Astrocyte (in vitro differentiated cells and primary cell): Measurements from ENCODE around the gene KIF15. TPM values are rescaled to one million over a fixed set of nuclear protein-coding genes. Genes with fewer than 3 reads are reported as not detected.

ENCODE experiments used
- DNase-seq: peaks from one replicate; pipeline ENCODE4 v3.0.0-alpha.2; 2010; ENCODE audit warnings: low read depth
- FAIRE-seq: peaks from 2 replicates; lab custom pipeline; 2011; peaks lifted over from hg19 to GRCh38; lab: Jason Lieb, UNC
- H2AFZ ChIP-seq: 2 replicates; pipeline ENCODE4 v1.6.0; 2012; ENCODE audit warnings: low read depth, low read length, inconsistent platforms
- H3K27ac ChIP-seq: 2 replicates; pipeline ENCODE4 v1.5.1; 2011; ENCODE audit warnings: low read depth, low read length, inconsistent platforms
- H3K27me3 ChIP-seq: 2 replicates; pipeline ENCODE4 v1.6.0; 2011; ENCODE audit warnings: low read length, inconsistent platforms; ENCODE audit not compliant: insufficient read depth
- H3K36me3 ChIP-seq: 2 replicates; pipeline ENCODE4 v1.5.1; 2011; ENCODE audit warnings: low read length, inconsistent platforms; ENCODE audit not compliant: insufficient read depth
- H3K4me1 ChIP-seq: 2 replicates; pipeline ENCODE4 v1.5.1; 2011; ENCODE audit warnings: low read length, inconsistent platforms; ENCODE audit not compliant: insufficient read depth
- H3K4me2 ChIP-seq: 2 replicates; pipeline ENCODE4 v1.6.0; 2012; ENCODE audit warnings: low read length, inconsistent platforms
- H3K4me3 ChIP-seq: 2 replicates; pipeline ENCODE4 v1.5.1; 2011; ENCODE audit warnings: low read depth, mild to moderate bottlenecking, low read length, inconsistent platforms; ENCODE audit not compliant: insufficient read depth
- H3K79me2 ChIP-seq: 2 replicates; pipeline ENCODE4 v1.6.0; 2012; ENCODE audit warnings: mild to moderate bottlenecking, low read length, inconsistent platforms; ENCODE audit not compliant: insufficient read depth
- H3K9ac ChIP-seq: 2 replicates; pipeline ENCODE4 v1.6.0; 2012; ENCODE audit warnings: mild to moderate bottlenecking, low read length, inconsistent platforms
- H3K9me3 ChIP-seq: 2 replicates; pipeline ENCODE4 v1.5.1; 2012; ENCODE audit warnings: low read depth, mild to moderate bottlenecking, low read length, inconsistent platforms; ENCODE audit not compliant: insufficient read depth
- H4K20me1 ChIP-seq: 2 replicates; pipeline ENCODE4 v1.6.0; 2012; ENCODE audit warnings: low read length, inconsistent platforms; ENCODE audit not compliant: insufficient read depth
- H3K27ac Mint-ChIP-seq: one replicate; pipeline ENCODE4 v1.8.0; 2021; ENCODE audit warnings: mild to moderate bottlenecking, mixed read lengths; ENCODE audit not compliant: unreplicated experiment
- H3K27me3 Mint-ChIP-seq: one replicate; pipeline ENCODE4 v1.8.0; 2021; ENCODE audit warnings: low read depth, mixed read lengths; ENCODE audit not compliant: unreplicated experiment
- H3K36me3 Mint-ChIP-seq: one replicate; pipeline ENCODE4 v1.8.0; 2021; ENCODE audit warnings: low read depth, mixed read lengths; ENCODE audit not compliant: unreplicated experiment
- H3K4me1 Mint-ChIP-seq: one replicate; pipeline ENCODE4 v1.8.0; 2021; ENCODE audit warnings: low read depth, mixed read lengths; ENCODE audit not compliant: unreplicated experiment
- H3K4me3 Mint-ChIP-seq: one replicate; pipeline ENCODE4 v1.8.0; 2021; ENCODE audit warnings: mild to moderate bottlenecking, moderate library complexity, mixed read lengths; ENCODE audit not compliant: unreplicated experiment
- H3K9me3 Mint-ChIP-seq: one replicate; pipeline ENCODE4 v1.8.0; 2021; ENCODE audit warnings: mild to moderate bottlenecking, mixed read lengths; ENCODE audit not compliant: unreplicated experiment
- CTCF ChIP-seq: IDR thresholded peaks from 2 replicates; pipeline ENCODE4 v1.5.1; 2011; ENCODE audit warnings: low read depth, mild to moderate bottlenecking, inconsistent platforms, low read length, moderate library complexity; ENCODE audit not compliant: insufficient read depth
- EZH2 ChIP-seq: IDR thresholded peaks from 2 replicates; pipeline ENCODE4 v1.6.1; 2012; ENCODE audit warnings: mild to moderate bottlenecking, low read length, inconsistent platforms; ENCODE audit not compliant: insufficient read depth
- total RNA-seq: library from RNA; stranded (reverse); gene quantifications from 2 replicates; pipeline ENCODE4 v1.2.1, GENCODE V29; 2021

The KIF15 gene
- total RNA-seq, 1 donor from 2014 or later = 1.5 TPM

- peaks cover 21% of the 10 kb centered on the region for H3K4me1 Mint-ChIP-seq
- H3K4me3 Mint-ChIP-seq = no peak overlapping the region
- no peak overlapping the region for H3K27ac Mint-ChIP-seq
- FAIRE-seq (no peak), DNase-seq (no peak)
- Histone ChIP-seq H3K27me3 (no peaks in the 10 kb centered on the region), H3K27ac (no peak overlapping the region), H3K9me3 (no peaks in the 10 kb centered on the region), H3K4me1 (peaks cover 14% of the 10 kb centered on the region), H3K4me2 (no peak overlapping the region), H2AFZ (no peak overlapping the region), H3K9ac (no peak overlapping the region), H4K20me1 (no peaks in the 10 kb centered on the region), H3K79me2 (no peaks in the 10 kb centered on the region), H3K36me3 (no peaks in the 10 kb centered on the region), H3K4me3 (no peak overlapping the region)
- TF ChIP-seq CTCF (no peak), EZH2 (no peak)
- H3K9me3 Mint-ChIP-seq = peaks cover 5% of the 10 kb centered on the region
- H3K36me3 Mint-ChIP-seq = no peaks in the 10 kb centered on the region
- peaks cover 2% of the 10 kb centered on the region for H3K27me3 Mint-ChIP-seq
Observed at GRCh38 chr3:44896440-44896839, 134.8 kb downstream of the KIF15 start.

- Histone ChIP-seq H4K20me1 (no peaks in the 10 kb centered on the region), H3K4me2 (no peak overlapping the region), H2AFZ (no peak overlapping the region), H3K4me1 (no peaks in the 10 kb centered on the region), H3K9me3 (no peaks in the 10 kb centered on the region), H3K4me3 (no peak overlapping the region), H3K27me3 (no peaks in the 10 kb centered on the region), H3K9ac (no peak overlapping the region), H3K27ac (no peak overlapping the region), H3K79me2 (no peaks in the 10 kb centered on the region), H3K36me3 (no peaks in the 10 kb centered on the region)
- DNase-seq = no peak
- no peak for TF ChIP-seq EZH2
- no peak for TF ChIP-seq CTCF
- FAIRE-seq = no peak
- no peaks in the 10 kb centered on the region for H3K36me3 Mint-ChIP-seq
- no peak overlapping the region for H3K27ac Mint-ChIP-seq
- no peak overlapping the region for H3K4me3 Mint-ChIP-seq
- H3K27me3 Mint-ChIP-seq = peaks cover 2% of the 10 kb centered on the region
- H3K9me3 Mint-ChIP-seq = peaks cover 2% of the 10 kb centered on the region
- peaks cover 14% of the 10 kb centered on the region for H3K4me1 Mint-ChIP-seq
Observed at GRCh38 chr3:44899683-44900367, 138.2 kb downstream of the KIF15 start.

DNA sequence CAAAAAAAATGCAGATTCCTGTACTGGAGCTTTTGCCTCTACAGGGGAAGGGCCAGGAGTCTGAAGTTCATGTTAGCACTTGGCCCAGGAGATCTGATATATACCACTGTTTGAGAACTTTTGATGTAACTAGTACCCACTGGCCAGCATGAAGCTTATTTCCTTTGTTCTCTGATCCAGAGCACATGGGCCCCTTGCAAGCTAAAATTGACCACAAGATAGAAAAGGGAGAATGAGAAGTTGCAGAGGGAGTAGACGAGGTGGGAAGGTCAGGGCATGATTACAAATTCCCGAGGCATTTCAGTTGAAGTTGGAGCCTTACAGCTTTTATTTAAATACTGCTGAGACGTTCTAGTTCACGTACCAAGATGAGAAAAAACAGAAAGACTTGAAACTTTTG is 141.0 kb downstream of the KIF15 start:
- Mint-ChIP-seq H3K4me1 (peaks cover 13% of the 10 kb centered on the region), H3K36me3 (no peaks in the 10 kb centered on the region), H3K27me3 (peaks cover 4% of the 10 kb centered on the region), H3K4me3 (no peak overlapping the region), H3K27ac (no peak overlapping the region), H3K9me3 (peaks cover 4% of the 10 kb centered on the region)
- no peaks in the 10 kb centered on the region for H4K20me1 ChIP-seq
- no peaks in the 10 kb centered on the region for H3K4me1 ChIP-seq
- no peaks in the 10 kb centered on the region for H3K27me3 ChIP-seq
- no peaks in the 10 kb centered on the region for H3K79me2 ChIP-seq
- DNase-seq (no peak), FAIRE-seq (no peak)
- TF ChIP-seq EZH2 (no peak), CTCF (no peak)
- no peak overlapping the region for H3K4me2 ChIP-seq
- H3K27ac ChIP-seq = no peak overlapping the region
- H3K36me3 ChIP-seq = no peaks in the 10 kb centered on the region
- no peak overlapping the region for H3K9ac ChIP-seq
- H3K4me3 ChIP-seq = no peak overlapping the region
- peaks cover 3% of the 10 kb centered on the region for H3K9me3 ChIP-seq
- no peak overlapping the region for H2AFZ ChIP-seq
